ENCODE data around the gene CSTA. TPM values are rescaled to one million over a fixed set of nuclear protein-coding genes. Genes with fewer than 3 reads are reported as not detected.
A peak's percentile ranks its signal among the peaks of the same experiment; 100 is the strongest.

The CSTA gene
- total RNA-seq, 6 donors from 2014 or later = 6.0 to 40.5 (median 16.4) TPM

DNA sequence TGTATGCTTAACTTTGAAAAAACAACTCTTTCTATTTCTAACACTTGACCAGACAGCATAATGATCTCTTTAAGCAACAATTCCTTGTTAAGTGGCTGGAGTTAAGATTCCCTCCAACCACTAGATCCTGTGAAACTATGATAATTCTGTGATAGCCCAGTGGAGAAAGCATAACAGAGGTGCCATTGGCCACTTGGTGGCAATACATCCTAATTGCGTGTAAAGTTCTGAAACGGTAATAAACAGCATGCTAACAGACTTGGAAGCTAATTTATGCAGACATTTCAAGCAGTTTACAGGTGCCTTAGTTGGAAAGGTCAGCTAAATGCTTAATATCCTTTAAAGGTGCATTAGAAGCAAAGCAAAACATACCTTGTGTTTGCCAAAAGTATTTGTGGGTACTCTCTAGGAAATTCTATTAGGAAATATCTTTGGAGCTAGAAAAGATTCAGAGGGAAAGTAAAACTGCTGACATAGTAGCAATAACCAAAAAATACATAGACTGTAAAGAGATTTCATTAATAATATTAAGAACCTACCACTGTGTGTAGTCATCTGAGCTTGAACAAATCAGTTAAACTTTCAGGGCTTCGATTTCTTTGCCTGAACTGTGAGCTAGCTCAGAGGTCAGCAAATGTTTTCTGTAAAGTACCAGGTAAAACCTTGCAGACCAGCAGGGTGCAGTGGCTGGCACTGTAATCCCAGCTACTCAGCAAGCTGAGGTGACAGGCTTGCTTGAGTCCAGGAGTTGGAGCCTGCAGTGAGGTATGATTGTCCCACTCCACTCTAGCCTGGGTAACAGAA, 19.0 kb upstream of the CSTA start:
- Histone ChIP-seq H3K27me3 (no peaks in the 10 kb centered on the region), H3K4me1 (peaks cover 0 to 3% (median 0%) of the 10 kb centered on the region in 4 donors), H3K9me3 (no peaks in the 10 kb centered on the region), H3K4me3 (no peak overlapping the region), H3K36me3 (no peaks in the 10 kb centered on the region), H3K27ac (no peak overlapping the region)
- ATAC-seq (ENCODE audit: low FRiP score in 2 of 2) (no peak), DNase-seq (no peak)
- TF ChIP-seq, protein P1, sequence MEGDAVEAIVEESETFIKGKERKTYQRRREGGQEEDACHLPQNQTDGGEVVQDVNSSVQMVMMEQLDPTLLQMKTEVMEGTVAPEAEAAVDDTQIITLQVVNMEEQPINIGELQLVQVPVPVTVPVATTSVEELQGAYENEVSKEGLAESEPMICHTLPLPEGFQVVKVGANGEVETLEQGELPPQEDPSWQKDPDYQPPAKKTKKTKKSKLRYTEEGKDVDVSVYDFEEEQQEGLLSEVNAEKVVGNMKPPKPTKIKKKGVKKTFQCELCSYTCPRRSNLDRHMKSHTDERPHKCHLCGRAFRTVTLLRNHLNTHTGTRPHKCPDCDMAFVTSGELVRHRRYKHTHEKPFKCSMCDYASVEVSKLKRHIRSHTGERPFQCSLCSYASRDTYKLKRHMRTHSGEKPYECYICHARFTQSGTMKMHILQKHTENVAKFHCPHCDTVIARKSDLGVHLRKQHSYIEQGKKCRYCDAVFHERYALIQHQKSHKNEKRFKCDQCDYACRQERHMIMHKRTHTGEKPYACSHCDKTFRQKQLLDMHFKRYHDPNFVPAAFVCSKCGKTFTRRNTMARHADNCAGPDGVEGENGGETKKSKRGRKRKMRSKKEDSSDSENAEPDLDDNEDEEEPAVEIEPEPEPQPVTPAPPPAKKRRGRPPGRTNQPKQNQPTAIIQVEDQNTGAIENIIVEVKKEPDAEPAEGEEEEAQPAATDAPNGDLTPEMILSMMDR (IDR thresholded peaks at IDR 0.05) = peak in 1 of 6 experiments; percentile 16
- TF ChIP-seq POLR2AphosphoS5 (IDR thresholded peaks at IDR 0.05) = no peak
- no peak for TF ChIP-seq EP300 (IDR thresholded peaks at IDR 0.05)
- no peak for TF ChIP-seq POLR2A (IDR thresholded peaks at IDR 0.05)
- 27 to 38% methylated on average over 3 of the region's 3 CpGs for WGBS, 2 donors

DNA sequence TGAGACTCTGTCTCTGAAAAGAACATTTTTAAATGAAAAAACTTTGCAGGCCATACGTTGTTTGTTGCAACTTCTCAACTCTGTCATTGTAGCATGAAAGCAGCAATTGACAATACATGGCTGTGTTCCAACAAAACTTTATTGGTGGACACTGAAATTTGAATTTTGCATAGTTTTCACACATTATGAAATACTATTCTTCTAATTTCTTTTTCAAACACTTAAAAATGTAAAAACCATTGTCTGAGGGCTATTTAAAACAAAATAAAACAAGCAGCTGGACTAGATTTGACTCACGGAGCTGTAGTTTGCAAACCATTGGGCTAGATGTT, 18.5 kb upstream of the CSTA start:
- Histone ChIP-seq H3K4me1 (peaks cover 0 to 3% (median 0%) of the 10 kb centered on the region in 4 donors), H3K36me3 (no peaks in the 10 kb centered on the region), H3K27ac (no peak overlapping the region), H3K9me3 (no peaks in the 10 kb centered on the region), H3K4me3 (no peak overlapping the region), H3K27me3 (no peaks in the 10 kb centered on the region)
- WGBS, 2 donors = 55 to 62% methylated on average over 2 of the region's 2 CpGs
- ATAC-seq (ENCODE audit: low FRiP score in 2 of 2) (no peak), DNase-seq (no peak)
- TF ChIP-seq, protein P1 (IDR thresholded peaks at IDR 0.05) = no peak
- TF ChIP-seq POLR2A (IDR thresholded peaks at IDR 0.05) = no peak
- TF ChIP-seq EP300 (IDR thresholded peaks at IDR 0.05) = no peak
- no peak for TF ChIP-seq POLR2AphosphoS5 (IDR thresholded peaks at IDR 0.05)

DNA sequence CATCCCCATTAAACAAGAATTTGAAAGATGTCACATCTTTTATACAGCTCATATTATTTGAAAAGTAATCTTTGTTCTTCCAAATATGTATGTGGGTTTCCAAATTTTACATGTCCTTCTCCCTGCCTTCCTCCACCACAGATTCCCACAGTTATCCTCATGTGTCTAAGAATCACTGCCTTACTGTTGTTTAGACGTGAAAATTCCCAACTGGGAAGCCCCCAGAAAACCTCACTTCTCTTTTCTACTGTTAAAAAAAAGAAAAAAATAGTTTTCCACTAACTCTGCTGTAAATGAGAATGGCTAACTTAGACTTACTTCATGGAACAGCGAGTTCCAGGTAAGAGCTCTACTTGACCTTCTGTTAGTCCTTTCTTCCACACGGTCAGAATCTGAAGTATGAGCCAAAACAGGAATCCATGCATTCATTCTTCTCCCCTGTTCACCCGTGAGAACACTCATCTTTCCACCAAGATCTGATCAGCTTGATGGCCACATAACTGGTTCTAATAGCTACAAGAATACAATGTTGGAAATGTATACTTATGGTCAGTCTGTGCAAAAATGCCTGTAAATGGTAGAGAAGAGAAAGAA, 17.9 kb upstream of the CSTA start:
- Histone ChIP-seq H3K4me3 (no peak overlapping the region), H3K9me3 (no peaks in the 10 kb centered on the region), H3K27ac (no peak overlapping the region), H3K27me3 (no peaks in the 10 kb centered on the region), H3K4me1 (peaks cover 0 to 3% (median 0%) of the 10 kb centered on the region in 4 donors), H3K36me3 (no peaks in the 10 kb centered on the region)
- no peak for ATAC-seq (ENCODE audit: low FRiP score in 2 of 2)
- TF ChIP-seq, protein P1 (IDR thresholded peaks at IDR 0.05) = no peak
- TF ChIP-seq EP300 (IDR thresholded peaks at IDR 0.05) = no peak
- no peak for TF ChIP-seq POLR2AphosphoS5 (IDR thresholded peaks at IDR 0.05)
- TF ChIP-seq POLR2A (IDR thresholded peaks at IDR 0.05) = no peak
- DNase-seq = no peak
- 57 to 63% methylated on average over 4 of the region's 4 CpGs for WGBS, 2 donors

DNA sequence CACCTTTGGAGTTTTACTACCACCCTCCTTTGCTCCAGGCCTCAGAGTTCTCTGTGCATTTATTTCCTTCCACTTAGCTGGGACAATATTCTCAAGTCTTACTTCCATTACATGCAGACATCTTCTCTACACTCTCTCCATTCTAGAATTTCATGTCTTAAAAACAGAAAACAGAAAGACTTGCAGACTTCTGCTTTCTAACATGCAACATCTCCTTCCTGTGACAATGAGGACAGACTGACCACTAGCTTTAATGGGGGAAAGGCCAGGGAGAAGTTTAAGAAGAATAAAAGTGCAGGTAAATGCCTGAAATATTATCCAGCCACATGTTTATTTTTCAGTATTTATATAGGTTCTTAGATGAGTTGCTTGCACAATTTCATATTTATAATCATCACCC, 17.1 kb upstream of the CSTA start:
- DNase-seq (no peak), ATAC-seq (ENCODE audit: low FRiP score in 2 of 2) (no peak)
- no peaks in the 10 kb centered on the region for H3K36me3 ChIP-seq
- TF ChIP-seq EP300 (IDR thresholded peaks at IDR 0.05) (no peak), POLR2A (IDR thresholded peaks at IDR 0.05) (no peak), POLR2AphosphoS5 (IDR thresholded peaks at IDR 0.05) (no peak)
- TF ChIP-seq, protein P1 (IDR thresholded peaks at IDR 0.05) = no peak
- H3K4me3 ChIP-seq = no peak overlapping the region
- H3K4me1 ChIP-seq = peaks cover 0 to 3% (median 0%) of the 10 kb centered on the region in 4 donors
- no peaks in the 10 kb centered on the region for H3K27me3 ChIP-seq
- H3K9me3 ChIP-seq = no peaks in the 10 kb centered on the region
- no peak overlapping the region for H3K27ac ChIP-seq
